ENCODE results near the gene KRTAP13-4.

The KRTAP13-4 gene

GRCh38 chr21:30430170-30430655 lies at the start of gene KRTAP13-4:
Gene KRTAP13-4, plus strand, starts transcription at chr21:30430220. Its CDS starts 56 bp downstream, at chr21:30430276.
- no peak for DNase-seq (ENCODE audit: low read depth in 2 of 2)

GRCh38 chr21:30382201-30382600 lies 47.8 kb upstream of the KRTAP13-4 start:
- DNase-seq (ENCODE audit: low read depth in 2 of 2), result no peak

GRCh38 chr21:30391492-30392025 lies 38.5 kb upstream of the KRTAP13-4 start:
- no peak for DNase-seq (ENCODE audit: low read depth in 2 of 2)

GRCh38 chr21:30395731-30396130 lies 34.3 kb upstream of the KRTAP13-4 start, which contains the start of gene KRTAP13-1:
Gene KRTAP13-1, plus strand, starts transcription at chr21:30396031. Its CDS starts 56 bp downstream, at chr21:30396087.
- DNase-seq (ENCODE audit: low read depth in 2 of 2), result no peak

- no peak for DNase-seq (ENCODE audit: low read depth in 2 of 2)
Observed at GRCh38 chr21:30408782-30409494, 21.1 kb upstream of the KRTAP13-4 start.

GRCh38 chr21:30415993-30416392 lies 14.0 kb upstream of the KRTAP13-4 start:
- DNase-seq (ENCODE audit: low read depth in 2 of 2), result no peak

- no peak for DNase-seq (ENCODE audit: low read depth in 2 of 2)
Observed at GRCh38 chr21:30425826-30426225, 4.2 kb upstream of the KRTAP13-4 start, which contains the start of gene KRTAP13-3. Gene KRTAP13-3, minus strand, starts transcription at chr21:30425926. Its CDS starts 14 bp downstream, at chr21:30425912.

GRCh38 chr21:30426731-30427130 lies 3.3 kb upstream of the KRTAP13-4 start:
- no peak for DNase-seq (ENCODE audit: low read depth in 2 of 2)

GRCh38 chr21:30434033-30434631 lies 4.1 kb downstream of the KRTAP13-4 start:
- DNase-seq (ENCODE audit: low read depth in 2 of 2), result no peak

GRCh38 chr21:30437010-30437565 lies 7.1 kb downstream of the KRTAP13-4 start:
- no peak for DNase-seq (ENCODE audit: low read depth in 2 of 2)

GRCh38 chr21:30439975-30440374 lies 10.0 kb downstream of the KRTAP13-4 start, which contains the start of gene KRTAP15-1:
Gene KRTAP15-1, plus strand, starts transcription at chr21:30440275. Its CDS starts 53 bp downstream, at chr21:30440328.
- no peak for DNase-seq (ENCODE audit: low read depth in 2 of 2)

GRCh38 chr21:30443226-30443625 lies 13.2 kb downstream of the KRTAP13-4 start:
- DNase-seq (ENCODE audit: low read depth in 2 of 2), result no peak

- no peak for DNase-seq (ENCODE audit: low read depth in 2 of 2)
Observed at GRCh38 chr21:30444204-30444603, 14.2 kb downstream of the KRTAP13-4 start.

GRCh38 chr21:30447056-30447455 lies 17.0 kb downstream of the KRTAP13-4 start:
- DNase-seq (ENCODE audit: low read depth in 2 of 2), result no peak

- no peak for DNase-seq (ENCODE audit: low read depth in 2 of 2)
Observed at GRCh38 chr21:30448514-30448913, 18.5 kb downstream of the KRTAP13-4 start.

GRCh38 chr21:30463713-30464112 lies 33.7 kb downstream of the KRTAP13-4 start:
- DNase-seq (ENCODE audit: low read depth in 2 of 2), result no peak

- DNase-seq (ENCODE audit: low read depth in 2 of 2), result no peak
Observed at GRCh38 chr21:30468900-30469714, 39.1 kb downstream of the KRTAP13-4 start.

- no peak for DNase-seq (ENCODE audit: low read depth in 2 of 2)
Observed at GRCh38 chr21:30478004-30478403, 48.0 kb downstream of the KRTAP13-4 start.

- no peak for DNase-seq (ENCODE audit: low read depth in 2 of 2)
Observed at GRCh38 chr21:30479259-30479658, 49.2 kb downstream of the KRTAP13-4 start.

GRCh38 chr21:30480145-30480544 lies 50.1 kb downstream of the KRTAP13-4 start, which contains the start of gene KRTAP19-1:
Gene KRTAP19-1, minus strand, starts transcription at chr21:30480367. Its CDS starts 50 bp downstream, at chr21:30480317.
- no peak for DNase-seq (ENCODE audit: low read depth in 2 of 2)
